Mammary epithelial cell (primary cell): ENCODE results near the gene ASB1.

Experiments
- CTCF ChIP-seq, 2 donors: IDR thresholded peaks in 1 of 2; conservative IDR thresholded peaks in 1 of 2; 2 replicates each; pipeline ENCODE4 v1.5.1; 2011 to 2012; ENCODE audit warnings: inconsistent platforms in 2 of 2, low read length in 2 of 2, mild to moderate bottlenecking in 2 of 2, control low read depth in 1 of 2, low read depth in 1 of 2; ENCODE audit not compliant: insufficient read depth in 1 of 2; ENCODE audit errors: extremely low read depth in 1 of 2
- EZH2 ChIP-seq: IDR thresholded peaks from 2 replicates; pipeline ENCODE4 v1.6.1; 2012; ENCODE audit warnings: low read length, inconsistent platforms, borderline replicate concordance

DNA sequence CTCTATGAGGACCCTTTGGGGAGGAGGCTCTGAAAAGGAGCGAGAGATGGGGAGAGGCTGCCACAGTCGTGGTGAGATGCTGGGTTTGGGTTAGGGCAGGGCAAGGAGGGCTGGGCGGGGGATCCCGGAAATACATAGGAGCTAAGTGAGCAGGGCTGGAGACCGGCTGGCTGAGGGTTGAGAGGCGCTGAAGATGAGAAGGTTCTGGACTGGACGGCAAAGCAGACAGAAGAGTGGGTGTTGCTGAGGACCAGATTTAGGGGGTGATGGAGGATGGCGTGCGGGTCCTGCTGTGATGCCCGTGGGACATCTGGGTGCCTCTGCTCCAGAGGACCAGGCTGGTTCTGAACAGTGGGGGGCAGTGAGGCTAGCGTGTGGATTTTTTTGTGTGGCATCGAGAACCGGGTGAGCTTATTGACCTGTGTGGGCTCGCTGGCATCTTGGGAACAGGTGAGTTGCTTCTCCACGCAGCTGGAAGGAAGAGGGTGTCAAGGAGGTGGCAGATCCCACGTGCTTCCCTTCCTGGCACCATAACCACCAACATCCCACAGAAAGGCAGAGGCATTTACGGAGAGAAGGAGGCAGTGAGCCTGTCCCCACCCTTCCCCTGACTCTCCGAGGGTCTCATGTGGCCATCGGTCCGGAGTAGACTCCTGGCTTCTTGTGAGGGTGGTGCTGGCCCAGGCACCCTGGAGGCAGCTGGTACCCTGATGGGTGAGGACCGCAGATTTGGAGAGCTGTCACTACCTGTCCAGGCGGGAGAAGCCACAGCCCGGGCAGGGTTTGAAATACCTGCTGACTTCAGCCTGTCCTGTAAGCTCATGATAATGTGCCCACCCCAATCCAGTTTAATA, 70.3 kb downstream of the ASB1 start:
- TF ChIP-seq CTCF (conservative IDR thresholded peaks at IDR 0.05 in 1 of 2, IDR thresholded peaks at IDR 0.05 in 1 of 2; ENCODE audit: extremely low read depth in 1 of 2, insufficient read depth in 1 of 2, low read depth in 1 of 2, low read length in 2 of 2) (no peak), EZH2 (no peak)
